Measurements from ENCODE around the gene SPG11. TPM values are rescaled to one million over a fixed set of nuclear protein-coding genes. Genes with fewer than 3 reads are reported as not detected.
"Not testable (repeated sequence)": the region's sequence is repeated elsewhere in the genome, so short reads cannot be mapped to it uniquely, and the experiment has no call there.

SPG11 gene
- total RNA-seq, 2 donors from 2014 or later, result 60.2 to 61.6 TPM

GRCh38 chr15:44566155-44566540 is 97.3 kb downstream of the SPG11 start:
- WGBS, 2 experiments (ENCODE audit: insufficient coverage in 1 of 2, insufficient read length in 1 of 2), result 95 to 98% methylated on average over 4 of the region's 4 CpGs
- no peaks in the 10 kb centered on the region for H3K27me3 ChIP-seq (ENCODE audit: control insufficient read depth, insufficient read depth, low read length, poor library complexity, severe bottlenecking)

DNA sequence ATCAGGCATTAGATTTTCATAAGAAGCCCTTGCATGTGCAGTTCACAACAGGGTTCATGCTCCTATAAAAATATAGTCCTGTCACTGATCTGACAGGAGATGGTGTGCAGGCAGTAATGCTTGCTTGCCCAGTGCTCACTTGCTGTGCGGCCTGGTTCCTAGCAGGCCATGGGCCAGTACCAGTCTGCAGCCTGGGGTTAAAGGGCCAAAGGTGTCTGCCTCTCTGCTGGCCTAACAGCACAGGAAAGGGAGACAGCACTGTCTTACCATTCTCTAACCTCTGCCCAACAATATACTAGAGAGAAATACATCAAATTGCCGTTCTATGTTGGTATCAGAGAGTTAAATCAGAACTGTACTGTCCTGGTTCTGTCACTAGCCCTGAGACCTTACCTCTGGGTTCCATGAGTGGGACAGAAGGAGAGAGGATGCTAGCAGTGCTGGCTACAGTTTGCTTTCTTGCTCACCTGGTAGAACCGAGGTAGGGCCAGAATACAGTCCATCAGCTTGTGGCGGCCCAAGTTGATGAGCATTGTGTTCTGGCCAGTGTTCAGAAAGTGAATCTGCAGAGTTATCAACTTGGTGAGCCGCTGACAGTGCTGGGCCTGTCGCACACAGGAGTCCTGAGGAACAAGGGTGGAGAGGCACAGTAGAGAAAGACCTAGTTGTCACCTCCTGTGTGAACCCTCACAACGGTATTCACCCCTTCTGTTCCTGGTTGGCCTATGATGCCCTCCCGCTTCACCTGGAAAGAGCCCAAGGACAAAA is 97.9 kb downstream of the SPG11 start:
- H3K27me3 Mint-ChIP-seq (ENCODE audit: insufficient read depth), result no peaks in the 10 kb centered on the region
- 94 to 99% methylated on average over 6 to 8 of the region's 8 CpGs for WGBS, 2 experiments (ENCODE audit: insufficient coverage in 1 of 2, insufficient read length in 1 of 2)
- H3K4me1 ChIP-seq (ENCODE audit: control insufficient read depth, insufficient read depth, low read length), result no peaks in the 10 kb centered on the region
- H3K27ac Mint-ChIP-seq, result no peak overlapping the region
- peaks cover 85% of the 10 kb centered on the region for H3K36me3 Mint-ChIP-seq (ENCODE audit: low read depth)
- peaks cover 82% of the 10 kb centered on the region for H3K36me3 ChIP-seq (ENCODE audit: control insufficient read depth, insufficient read depth, low read length)
- H3K9me3 ChIP-seq (ENCODE audit: control insufficient read depth, low read length), result peaks cover 40% of the 10 kb centered on the region
- no peaks in the 10 kb centered on the region for H3K4me1 Mint-ChIP-seq
- no peak for DNase-seq
- H3K27ac ChIP-seq (ENCODE audit: low read depth, low read length), result no peak overlapping the region
- no peak overlapping the region for H3K4me3 ChIP-seq (ENCODE audit: low read length)
- no peak overlapping the region for H3K9ac ChIP-seq (ENCODE audit: extremely low read depth, low read length, poor library complexity, severe bottlenecking)
- no peak overlapping the region for H3K4me3 Mint-ChIP-seq
- no peaks in the 10 kb centered on the region for H3K27me3 ChIP-seq (ENCODE audit: control insufficient read depth, insufficient read depth, low read length, poor library complexity, severe bottlenecking)
- peaks cover 27% of the 10 kb centered on the region for H3K9me3 Mint-ChIP-seq
- no peak for TF ChIP-seq CTCF (conservative IDR thresholded peaks at IDR 0.05)

More at GRCh38 chr15:44566155-44566540, 97.3 kb downstream of the SPG11 start:
- Mint-ChIP-seq H3K36me3 (ENCODE audit: low read depth) (peaks cover 83% of the 10 kb centered on the region), H3K27me3 (ENCODE audit: insufficient read depth) (no peaks in the 10 kb centered on the region), H3K27ac (no peak overlapping the region), H3K4me1 (no peaks in the 10 kb centered on the region), H3K4me3 (no peak overlapping the region), H3K9me3 (peaks cover 27% of the 10 kb centered on the region)
- Histone ChIP-seq H3K27ac (ENCODE audit: low read depth, low read length) (no peak overlapping the region), H3K36me3 (ENCODE audit: control insufficient read depth, insufficient read depth, low read length) (peaks cover 82% of the 10 kb centered on the region), H3K9ac (ENCODE audit: extremely low read depth, low read length, poor library complexity, severe bottlenecking) (no peak overlapping the region), H3K9me3 (ENCODE audit: control insufficient read depth, low read length) (peaks cover 40% of the 10 kb centered on the region), H3K4me3 (ENCODE audit: low read length) (no peak overlapping the region), H3K4me1 (ENCODE audit: control insufficient read depth, insufficient read depth, low read length) (no peaks in the 10 kb centered on the region)
- DNase-seq, result no peak
- TF ChIP-seq CTCF (conservative IDR thresholded peaks at IDR 0.05), result no peak

GRCh38 chr15:44560926-44561325 is 102.5 kb downstream of the SPG11 start:
- H3K4me3 Mint-ChIP-seq; H3K27ac Mint-ChIP-seq; H3K4me1 ChIP-seq (ENCODE audit: control insufficient read depth, insufficient read depth, low read length); DNase-seq; H3K27me3 Mint-ChIP-seq (ENCODE audit: insufficient read depth); H3K4me3 ChIP-seq (ENCODE audit: low read length); H3K9ac ChIP-seq (ENCODE audit: extremely low read depth, low read length, poor library complexity, severe bottlenecking); H3K27me3 ChIP-seq (ENCODE audit: control insufficient read depth, insufficient read depth, low read length, poor library complexity, severe bottlenecking); H3K4me1 Mint-ChIP-seq; H3K27ac ChIP-seq (ENCODE audit: low read depth, low read length): not testable (repeated sequence)
- Mint-ChIP-seq H3K36me3 (ENCODE audit: low read depth) (peaks cover 87% of the 10 kb centered on the region), H3K9me3 (peaks cover 26% of the 10 kb centered on the region)
- H3K9me3 ChIP-seq (ENCODE audit: control insufficient read depth, low read length), result peaks cover 35% of the 10 kb centered on the region
- H3K36me3 ChIP-seq (ENCODE audit: control insufficient read depth, insufficient read depth, low read length), result peaks cover 89% of the 10 kb centered on the region
